HG02623 (cell line): ENCODE data around the gene ADCY6.

Source experiments
- ATAC-seq: cut with Tn5 transposase; IDR thresholded peaks from one replicate; pipeline ENCODE4 v1.9.1; 2021; ENCODE audit warnings: moderate library complexity; ENCODE audit not compliant: unreplicated experiment

Gene ADCY6

DNA sequence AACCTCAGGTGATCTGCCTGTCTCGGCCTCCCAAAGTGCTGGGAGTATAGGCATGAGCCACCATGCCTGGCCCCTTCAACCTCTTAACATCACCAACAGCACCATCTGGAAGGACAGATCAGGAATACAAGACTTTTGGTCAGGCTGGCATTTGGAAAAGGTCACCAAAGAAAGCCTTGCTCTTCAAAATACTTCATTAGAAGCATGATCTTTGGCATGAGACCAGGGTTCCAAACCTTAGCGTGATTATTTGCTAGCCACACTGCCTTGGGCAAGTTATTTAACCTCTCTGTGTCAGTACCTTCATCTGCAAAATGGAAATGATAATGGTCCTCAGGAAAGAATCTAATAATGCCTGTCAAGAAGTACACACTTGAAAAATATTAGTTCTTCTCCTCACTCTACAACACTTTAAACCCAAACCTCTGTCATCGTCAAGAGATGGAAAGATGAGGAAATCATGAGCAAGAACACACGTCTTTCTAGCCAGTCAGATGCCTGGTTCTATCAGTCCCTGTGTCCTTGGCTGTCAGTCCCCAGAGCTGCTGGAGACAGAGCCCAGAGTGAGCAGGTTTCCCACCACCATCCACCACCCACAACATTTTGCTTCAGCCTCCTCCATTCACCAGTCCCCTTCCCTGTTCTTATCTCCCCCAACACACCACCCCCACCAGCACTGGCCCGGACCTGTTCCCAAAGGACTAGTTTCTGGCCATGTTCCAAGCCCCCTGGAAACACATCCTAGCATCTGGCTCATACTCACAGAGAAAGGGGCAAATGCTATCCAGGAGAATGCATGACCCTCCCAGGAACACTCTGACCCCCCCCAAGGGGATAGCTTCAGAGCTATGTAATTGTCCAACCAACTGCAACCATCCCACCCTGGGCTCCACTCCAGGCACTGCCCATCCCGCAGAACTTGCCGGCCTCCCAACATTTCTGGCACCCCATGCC lies 2.0 kb downstream of the ADCY6 start:
- no peak for ATAC-seq

DNA sequence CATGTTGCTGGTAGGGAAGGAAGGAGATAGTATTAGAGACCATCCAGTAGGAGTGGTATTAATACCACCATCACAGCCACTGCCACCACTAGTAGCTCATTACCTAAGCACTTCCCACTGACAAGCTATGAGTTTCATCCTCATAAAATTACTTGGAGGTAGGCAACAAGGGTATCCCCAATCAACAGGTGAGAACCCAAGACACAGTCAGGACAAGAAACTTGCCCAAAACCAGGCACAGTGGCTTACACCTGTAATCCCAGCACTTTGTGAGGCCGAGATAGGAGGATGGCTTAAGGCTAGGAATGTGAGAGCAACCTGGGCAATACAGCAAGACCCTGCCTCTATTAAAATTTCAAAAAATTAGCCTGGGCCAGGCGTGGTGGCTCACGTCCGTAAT lies 5.5 kb downstream of the ADCY6 start:
- no peak for ATAC-seq

DNA sequence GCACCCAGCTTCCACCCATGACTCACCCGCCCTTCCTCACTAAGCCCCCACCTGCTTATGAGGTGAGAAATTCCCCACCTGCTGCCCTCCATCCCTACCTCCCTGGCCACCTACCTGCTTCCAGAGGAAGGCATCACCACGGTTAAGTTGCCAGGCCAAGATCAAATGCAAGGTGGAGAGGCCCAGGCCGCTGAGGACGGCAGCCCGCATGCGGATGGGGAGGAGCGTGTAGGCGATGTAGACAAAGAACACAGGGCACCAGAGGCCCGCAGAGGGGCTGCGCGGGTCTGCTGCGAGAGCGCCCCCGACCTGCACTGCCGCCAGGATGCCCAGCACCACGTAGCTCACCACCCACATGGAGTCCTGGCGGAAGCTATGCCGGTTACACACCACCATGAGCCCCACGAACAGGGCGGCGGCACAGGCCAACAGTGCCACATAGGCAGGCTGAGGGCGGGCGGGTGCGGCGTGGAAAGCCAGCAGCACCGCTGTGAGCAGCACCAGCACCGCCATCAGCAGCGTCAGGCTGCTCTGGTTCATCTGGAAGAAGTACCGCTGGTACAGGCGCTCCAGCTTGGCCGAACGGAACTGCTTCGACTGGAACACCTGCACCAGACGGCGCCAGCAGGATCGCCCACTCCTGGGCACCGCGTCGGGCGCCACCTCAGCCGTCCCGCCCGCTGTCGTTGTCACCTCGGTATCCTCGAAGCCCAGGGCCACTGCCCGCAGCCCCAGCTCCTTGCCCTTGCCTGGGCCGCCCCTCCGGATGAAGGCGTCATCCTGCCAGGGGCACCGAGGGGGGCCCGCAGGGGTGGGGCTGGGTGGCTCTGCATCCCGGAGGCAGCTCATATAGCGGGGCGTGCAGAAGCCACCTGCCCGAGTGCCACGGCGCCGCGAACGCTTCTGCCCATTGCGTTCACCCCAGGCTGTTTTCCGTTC lies 6.2 kb downstream of the ADCY6 start:
- no peak for ATAC-seq

DNA sequence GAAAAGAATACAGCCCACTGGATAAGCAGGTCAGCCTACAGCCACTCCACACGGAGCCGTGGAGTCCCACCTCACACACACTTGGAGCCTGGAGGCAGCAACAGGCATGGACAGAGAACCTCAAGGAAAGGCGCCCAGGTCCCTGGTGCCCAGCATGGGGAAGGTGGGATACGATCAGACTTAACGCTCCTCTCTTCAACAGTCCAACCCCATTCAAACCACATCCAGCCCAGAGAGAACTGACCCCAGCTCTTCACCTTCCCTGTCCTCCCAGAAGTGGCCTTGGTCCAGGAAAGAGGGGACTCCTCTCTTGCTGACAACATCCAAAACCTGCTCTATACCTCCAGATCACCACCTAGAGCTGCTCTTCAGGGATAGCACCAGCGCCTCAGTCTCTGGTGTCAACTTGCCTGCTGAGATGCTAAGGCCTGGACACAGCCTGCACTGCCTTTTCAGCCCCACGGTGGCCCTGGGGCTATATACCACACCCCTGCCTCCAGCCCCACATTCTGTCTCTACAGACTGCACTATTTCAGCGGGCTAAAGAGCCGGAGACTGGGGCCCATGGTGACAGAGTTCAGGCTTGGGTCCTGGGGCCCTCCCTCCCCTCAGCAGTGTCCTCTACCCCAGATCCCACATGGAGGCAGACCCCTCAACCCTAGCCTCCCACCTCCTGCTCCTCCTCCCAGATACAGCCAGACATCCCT lies 7.0 kb downstream of the ADCY6 start:
- ATAC-seq = no peak

DNA sequence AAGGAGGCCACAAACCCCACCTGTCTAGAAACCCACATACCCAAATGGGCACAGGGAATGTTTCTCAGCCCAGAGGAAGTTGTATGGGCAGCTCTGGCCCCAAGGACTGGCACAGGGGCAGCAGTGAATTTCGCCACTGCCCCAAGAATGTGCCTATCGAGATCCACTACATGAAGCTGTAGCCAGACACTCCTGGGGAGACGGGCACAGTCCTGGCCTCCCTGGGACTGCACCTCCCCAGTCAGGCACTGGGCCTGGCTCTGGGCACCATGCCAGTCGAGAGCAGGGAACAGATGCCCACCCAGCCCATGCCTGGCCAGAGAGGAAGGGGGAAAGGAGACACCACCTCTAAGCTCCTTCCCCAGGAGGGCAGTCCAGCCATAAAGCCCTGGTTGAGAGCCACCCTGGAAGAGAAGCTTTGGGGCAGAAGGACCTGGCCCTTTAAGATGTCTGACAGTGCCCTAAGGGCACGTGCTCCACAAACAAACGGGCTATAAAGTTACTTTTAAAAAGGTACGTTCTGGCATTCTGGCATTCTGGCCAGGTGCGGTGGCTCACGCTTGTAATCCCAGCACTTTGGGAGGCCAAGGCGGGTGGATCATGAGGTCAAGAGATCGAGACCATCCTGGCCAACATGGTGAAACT lies 8.4 kb downstream of the ADCY6 start:
- ATAC-seq = no peak

DNA sequence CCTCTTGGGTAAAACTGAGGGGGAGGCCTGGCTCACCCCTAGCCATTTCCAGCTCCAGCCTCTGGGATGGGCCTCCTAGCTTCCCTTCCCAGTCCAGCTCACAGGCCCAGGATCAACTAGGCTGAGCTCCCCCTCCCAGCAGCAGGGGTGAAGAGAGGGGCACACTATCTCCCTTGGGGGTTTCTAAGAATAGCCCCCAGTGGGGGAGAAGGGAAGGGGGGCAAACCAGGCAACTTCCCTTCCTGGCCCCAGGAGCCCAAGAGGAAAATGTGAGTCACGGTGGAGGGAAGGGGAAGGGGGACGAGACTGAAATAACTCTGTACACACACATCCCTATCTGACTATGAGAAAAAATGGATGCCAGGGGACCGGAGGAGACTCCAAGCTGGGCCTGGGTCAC lies 9.0 kb downstream of the ADCY6 start:
- no peak for ATAC-seq

DNA sequence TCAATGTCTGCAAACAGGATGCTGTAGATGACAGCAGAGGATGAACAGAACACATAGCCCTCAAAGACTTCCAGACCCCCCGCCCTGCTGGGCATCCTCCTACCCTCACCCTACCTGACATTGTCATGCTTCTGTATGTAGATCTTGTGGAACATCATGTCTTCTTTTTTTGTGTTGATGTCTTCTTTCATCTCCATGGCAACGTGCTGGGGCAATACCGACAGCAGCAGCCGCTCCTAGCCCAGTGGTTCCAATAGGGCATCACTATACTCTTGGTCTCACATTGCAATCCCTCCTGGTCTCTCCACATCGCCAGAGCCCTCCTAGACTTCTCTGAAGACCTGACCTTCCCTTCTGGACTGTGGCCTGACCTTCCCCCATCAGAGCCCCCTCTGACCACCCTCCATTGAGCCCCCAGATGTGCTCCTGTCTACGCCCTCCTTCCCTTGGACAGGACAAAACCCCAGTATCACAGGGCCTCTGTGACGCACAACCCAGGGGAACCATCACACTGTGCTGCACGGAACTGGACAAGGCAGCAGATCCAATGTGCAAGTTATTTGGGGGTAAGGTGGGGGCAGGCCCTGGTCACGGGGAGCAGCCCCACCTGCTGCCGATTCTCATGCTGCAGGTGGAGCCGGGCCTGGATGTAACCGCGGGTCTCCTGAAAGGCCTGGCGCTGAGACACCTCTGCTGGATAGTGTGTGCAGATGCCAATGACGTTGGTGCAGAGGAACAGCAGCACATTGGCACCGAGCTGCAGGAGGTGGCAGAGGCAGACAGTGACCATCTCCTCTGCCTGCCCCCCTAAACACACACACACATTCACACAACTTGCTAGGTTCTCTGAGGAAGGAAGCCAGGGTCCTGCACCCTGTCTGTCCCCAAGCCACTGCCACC lies 11.1 kb downstream of the ADCY6 start:
- ATAC-seq = no peak

DNA sequence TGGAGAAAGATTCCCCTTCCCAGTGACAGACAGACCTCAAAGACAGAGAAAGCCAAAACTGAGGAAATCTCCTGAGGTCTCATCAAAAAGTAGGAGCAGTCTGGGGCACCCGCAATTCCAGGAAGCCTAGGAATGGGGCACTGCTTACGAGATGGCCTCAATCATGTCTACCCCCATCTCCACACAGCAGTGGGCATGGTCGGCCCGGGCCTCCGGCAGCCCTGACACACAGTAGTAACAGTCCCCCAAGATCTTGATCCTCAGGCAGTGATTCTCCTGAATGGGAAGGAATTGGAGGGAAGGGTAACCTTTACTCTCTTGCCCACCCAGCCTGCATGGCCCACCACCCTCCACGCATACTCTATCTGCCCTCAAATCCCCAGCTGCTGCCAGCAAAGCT lies 11.9 kb downstream of the ADCY6 start:
- ATAC-seq = no peak

DNA sequence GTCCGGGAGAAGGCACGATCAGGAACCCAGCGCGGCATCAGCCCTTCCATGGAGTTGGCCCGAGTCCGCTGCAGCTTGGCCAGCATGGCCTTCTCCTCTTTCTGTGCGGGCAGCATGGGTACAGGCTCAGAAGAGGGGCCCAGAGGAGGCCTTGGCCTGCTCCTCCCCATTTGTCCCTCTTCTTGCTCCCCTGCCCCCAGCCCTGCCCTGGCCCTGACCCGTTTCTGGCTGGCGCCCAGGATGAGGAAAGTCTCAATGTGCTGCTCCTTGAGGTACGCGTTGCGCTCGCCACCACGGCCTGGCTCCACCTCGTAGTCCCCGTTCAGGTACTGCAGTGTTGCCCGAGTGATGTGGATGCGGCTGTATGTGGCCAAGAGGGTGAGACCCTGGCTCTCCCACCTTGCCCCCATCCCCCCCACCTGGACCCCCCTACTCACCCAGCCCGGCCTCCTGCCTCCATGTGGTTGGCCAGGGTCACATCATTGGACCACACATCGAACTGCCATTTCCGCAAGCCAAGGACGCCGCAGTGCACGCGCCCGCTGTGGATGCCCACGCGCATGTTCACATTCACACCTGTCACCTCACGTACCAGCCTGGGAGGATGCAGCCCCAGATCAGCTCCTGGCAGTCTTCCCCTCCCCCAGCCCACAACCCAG lies 12.8 kb downstream of the ADCY6 start:
- no peak for ATAC-seq

DNA sequence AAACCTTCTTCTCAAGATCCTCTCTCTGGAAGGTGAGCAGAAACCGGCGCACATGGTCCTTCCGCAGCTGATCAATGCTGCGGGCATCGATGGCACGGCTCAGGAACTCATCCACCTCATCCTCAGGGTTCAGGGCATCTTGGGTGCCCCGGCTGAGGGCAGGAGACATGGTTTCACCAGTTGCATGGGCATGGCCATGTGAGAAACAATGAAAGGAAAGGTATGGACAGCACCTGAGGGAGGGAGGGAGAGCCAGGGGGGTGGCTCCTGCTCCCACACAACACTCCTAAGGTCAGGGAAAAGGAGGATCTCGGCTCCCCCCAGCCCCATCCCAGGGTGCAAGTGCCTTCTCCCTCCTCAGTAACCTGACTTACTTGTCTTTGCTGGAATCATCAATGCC lies 13.6 kb downstream of the ADCY6 start:
- no peak for ATAC-seq

DNA sequence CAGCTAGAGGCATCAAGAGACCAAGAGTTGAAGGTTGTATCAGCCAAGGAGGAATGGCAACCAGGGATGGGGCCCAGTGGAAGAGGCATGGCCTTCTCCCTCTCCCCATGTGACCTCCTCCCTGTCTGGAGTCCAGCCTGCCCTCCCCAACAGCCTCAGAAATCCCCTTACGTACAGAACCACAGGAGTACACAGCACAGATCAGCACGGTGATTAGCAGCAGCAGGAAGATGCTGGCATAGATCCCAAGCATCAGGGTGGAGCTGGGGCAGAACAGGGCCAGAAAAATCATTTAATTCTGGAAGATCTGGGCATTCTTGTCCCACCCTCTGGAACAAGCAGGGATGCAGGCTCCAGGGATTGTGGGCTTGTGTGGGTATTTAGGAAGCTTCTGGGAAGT lies 14.4 kb downstream of the ADCY6 start:
- no peak for ATAC-seq

DNA sequence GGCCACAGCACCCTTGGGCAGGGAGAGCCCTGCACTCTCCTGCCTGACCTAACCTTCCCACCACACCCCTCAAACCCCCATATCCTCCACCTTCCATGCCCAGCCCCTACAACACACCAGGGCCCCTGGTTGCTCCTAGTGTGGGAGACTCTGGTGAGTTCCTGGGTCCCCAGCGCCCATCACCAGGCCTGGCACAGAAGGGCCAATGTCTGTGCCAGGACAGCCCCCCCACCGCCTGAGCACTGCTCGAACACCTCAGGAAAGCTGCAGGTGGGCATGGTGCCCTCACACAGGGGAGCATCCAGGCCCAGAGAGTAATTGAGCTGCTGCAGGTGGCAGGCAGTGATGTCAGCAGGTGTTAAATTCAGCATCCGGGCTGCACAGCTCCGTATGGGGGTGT lies 15.2 kb downstream of the ADCY6 start:
- ATAC-seq = no peak

DNA sequence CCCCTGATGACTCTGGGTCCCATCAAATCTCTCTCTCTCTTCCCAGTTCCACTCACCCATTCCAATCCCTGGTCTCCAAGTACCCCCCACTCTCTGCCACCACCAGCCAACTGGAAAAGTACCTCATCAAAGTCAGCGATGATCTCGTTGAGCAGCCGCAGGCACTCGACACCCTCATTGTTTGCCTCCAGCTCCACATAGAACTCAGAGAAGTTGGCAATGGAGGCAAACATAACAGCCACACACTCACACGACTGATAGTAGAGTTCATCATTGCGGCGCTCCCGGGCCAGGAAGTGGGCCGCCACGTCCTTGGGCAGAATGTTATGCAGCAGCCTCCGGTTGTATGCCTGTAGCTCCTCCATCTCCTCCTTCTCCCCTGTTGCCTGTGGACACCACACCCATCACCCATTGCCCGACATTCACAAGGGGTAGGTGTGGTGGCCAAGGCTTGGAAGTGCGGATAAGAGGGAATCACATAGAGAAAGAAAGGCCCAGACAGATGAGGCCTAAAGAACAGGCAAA lies 17.2 kb downstream of the ADCY6 start:
- no peak for ATAC-seq

DNA sequence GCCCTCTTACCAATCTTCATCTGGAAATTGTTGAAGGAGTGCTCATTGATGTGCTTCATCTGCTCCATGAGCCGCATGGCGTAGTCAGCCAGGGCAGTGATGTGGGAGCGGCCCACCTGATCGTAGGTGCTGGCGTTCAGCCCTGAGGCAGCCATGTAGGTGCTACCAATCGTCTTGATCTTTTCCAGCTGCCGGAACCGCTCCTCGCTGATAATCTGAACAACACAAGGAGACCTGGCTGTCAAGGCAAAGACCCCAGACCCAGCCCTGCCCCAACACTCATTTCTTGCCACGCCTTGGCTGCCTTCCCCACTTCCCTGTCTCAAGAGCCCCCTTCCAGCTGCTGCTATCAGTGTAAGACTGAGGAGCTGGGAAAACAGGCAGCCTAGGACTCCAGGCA lies 18.1 kb downstream of the ADCY6 start:
- no peak for ATAC-seq

DNA sequence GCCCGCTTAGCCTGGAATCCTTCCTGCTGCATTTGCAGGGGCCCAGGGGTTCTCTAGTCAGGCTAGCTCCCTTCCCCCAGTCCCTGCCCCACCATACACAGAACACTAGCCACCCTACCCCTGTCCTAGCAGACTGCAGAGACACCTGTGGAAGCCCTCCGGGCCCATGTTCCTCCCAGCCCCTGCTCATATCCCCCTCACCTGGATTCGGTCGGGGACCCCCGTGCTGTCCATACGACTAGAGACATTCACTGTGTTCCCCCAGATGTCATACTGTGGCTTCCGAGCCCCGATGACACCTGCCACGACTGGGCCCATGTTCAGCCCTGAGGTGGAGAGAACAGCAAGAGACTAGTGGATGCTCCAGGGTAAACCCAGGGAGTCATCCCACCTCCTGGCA lies 20.2 kb downstream of the ADCY6 start:
- no peak for ATAC-seq

DNA sequence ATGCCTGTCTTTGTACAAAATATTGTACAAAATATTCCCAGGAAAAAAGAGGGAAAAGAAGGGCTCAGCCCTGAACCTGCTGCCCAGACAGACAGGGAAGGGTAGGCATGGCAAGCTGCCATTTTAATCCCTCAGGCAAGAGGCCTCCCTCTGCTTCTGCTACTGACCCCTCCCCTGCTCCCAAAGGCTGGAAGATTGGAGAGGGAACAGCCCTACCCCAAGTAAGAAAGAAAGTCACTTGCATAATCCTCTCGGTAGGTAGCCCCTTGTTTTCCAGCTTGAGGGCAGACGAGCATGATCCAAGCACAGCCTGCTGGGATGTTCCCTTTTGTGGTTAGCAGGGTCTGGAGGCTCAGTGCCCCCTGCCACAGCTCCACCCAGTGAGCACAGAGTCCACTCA lies 20.7 kb downstream of the ADCY6 start:
- no peak for ATAC-seq

DNA sequence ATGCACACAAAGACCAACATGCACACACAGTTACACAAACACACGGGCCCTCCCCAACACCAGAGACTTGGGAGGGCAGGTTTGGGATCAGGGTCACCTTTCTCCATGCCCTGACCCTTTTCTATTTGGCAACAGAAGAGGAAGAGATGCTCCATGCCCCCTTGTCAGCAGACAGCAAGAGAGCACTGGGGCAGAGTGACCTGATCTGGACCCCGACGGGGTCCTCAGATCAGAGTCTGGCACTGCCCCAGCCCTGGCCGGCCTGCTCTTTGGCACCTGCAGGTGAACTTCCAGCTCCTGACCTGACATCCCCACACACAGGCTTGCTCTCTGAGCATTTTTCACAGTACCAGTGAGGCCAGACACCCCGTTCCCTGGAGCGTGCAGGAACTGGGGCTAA lies 21.4 kb downstream of the ADCY6 start:
- ATAC-seq = no peak

DNA sequence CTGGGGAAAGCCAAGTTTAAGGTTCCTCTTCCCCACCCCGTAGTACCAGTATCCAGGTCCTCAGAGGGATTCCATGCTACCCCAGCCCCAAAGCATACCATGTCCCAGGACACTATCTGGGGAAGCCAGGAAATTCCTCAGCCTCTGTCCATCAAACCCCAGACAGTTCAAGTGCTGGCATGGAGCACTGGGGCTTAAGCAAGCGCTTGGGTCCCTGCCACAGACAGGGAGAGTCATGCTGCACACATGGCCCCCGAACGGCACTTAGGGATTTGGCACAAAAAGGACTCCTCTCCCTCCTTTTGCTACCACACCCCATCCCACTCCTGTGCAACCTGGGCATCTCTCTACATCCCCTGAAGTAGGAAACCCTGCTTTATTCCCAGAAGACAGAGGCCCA lies 21.8 kb downstream of the ADCY6 start:
- no peak for ATAC-seq

DNA sequence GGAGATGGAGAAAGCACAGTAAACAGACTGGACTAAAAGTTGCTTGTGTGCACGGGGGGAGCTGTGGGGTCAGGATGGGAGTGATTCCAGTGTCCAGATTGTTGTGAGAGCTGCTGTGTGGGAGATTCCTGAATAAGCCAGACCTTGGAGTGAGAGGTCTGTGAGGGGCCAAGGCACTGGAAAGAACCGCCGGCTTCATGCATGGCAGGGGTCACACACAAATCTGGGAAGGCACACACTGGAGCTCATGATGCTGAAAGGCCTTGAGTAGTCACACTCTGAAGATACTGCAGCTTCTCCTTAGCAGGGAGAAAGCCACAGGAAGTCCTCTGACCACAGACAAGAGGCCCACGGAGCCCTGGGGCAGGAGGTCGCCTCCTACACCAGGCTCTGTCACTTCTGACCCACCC lies 23.1 kb downstream of the ADCY6 start:
- ATAC-seq = no peak
